CD4-positive, alpha-beta T cell treated with Interleukin-1 beta for 1 hour (primary cell): ENCODE results near the gene WNK1.
"Not testable (repeated sequence)": the region's sequence is repeated elsewhere in the genome, so short reads cannot be mapped to it uniquely, and the experiment has no call there.

ENCODE experiments used
- DNase-seq, 2 donors: peaks; one replicate each; pipeline ENCODE4 v3.0.0-alpha.2; 2020 to 2022

WNK1 gene

GRCh38 chr12:818733-819132, 66.4 kb downstream of the WNK1 start:
- DNase-seq = no peak

DNA sequence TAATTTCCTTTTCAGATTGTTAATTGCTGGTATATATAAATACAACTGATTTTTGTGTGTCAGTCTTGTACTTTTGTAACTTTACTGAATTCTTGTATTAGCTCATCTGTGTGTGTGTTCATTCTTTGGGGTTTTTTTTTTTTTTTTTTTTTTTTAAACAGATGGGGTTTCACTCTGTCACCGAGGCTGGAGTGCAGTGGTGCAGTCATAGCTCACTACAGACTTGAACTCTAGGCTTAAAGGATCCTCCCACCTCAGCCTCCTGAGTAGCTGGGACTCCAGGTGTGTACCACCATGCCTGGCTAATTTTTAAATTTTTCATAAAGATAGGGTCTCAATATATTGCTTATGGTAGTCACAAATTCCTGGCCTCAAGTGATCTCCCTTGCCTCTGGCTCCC, 68.0 kb downstream of the WNK1 start:
- no peak for DNase-seq

- DNase-seq = no peak
Measured at GRCh38 chr12:823028-823698, 70.8 kb downstream of the WNK1 start.

DNA sequence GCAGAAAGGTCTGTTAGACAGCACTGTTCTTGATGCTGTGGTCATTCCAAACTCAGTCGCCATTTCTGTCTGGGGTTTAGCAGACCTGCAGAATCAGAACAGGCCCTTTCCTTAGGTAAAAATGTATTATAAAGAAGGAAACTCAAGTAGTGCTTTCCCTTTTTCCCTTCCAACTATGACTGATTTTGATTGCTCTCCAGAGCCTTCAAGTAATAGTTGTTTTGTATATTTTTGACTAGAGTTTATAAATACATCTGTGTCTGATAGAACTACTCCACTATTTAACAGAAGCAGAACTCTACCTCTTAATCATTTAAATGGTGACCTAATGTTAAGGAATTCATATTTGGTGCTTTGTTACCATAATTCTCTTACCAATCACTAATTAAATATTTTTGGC, 74.0 kb downstream of the WNK1 start:
- DNase-seq = no peak

DNA sequence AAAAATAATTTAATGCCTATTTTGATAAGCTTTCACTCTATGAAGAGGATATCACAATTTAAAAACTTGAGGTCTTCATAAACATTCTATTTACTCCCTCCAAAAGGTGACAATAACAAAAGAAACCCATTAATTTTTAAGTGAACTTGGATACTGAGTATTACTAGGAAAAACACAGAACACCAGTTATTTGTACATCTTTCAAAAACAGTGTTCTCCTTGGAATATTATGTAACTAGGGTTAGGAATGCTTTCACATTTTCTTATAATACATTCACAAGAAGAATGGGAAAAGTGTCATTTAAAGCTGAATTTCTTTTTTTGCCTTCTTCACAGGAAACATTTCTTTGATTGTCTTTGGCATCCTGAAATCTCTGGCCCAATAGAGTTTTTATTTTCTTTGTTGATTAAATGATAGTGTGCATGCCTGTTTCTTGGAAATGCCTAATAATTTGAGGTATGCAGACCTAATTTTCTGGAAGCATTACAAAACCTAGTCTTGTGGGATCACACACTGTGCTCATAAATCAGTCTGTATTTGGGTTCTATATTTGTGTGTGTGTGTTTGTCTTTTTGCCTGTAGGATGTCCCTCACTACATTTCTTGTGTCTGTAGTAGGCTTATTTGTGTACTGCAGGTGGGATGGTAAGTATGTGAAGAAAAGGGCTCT, 76.5 kb downstream of the WNK1 start:
- DNase-seq = no peak

DNA sequence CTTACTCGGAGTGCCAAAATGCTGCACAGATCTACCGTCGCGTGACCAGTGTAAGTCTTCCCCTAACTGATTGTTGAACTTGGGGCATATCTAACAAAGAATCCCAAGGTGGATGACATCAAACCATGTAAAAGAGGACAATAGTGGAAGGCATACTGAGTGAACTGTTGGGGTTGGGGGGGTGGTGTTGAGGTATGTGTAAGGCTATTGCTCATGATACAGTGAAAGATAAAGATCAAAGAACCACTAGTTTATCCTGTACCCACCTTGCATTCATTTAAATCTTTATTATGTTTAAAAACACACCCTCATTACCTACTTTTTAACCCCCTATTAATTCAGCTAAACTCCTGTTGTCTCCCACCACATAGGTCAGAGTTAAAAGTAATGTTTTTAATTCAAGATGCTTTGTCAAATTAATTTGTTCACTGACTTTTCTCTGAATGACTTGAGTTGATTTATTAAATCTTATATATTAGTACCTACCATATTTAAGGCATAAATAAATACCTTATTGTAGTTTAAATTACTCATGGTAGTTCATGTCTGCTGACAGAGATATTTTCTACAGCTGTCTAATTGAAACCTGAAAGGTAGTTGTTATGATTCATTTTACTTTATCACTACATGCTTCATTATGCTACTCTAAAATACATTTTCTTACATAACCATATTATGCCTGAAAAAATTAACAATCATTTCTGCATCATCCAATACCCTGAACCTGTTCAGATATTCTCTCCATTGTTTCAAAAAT, 77.9 kb downstream of the WNK1 start:
- no peak for DNase-seq

DNA sequence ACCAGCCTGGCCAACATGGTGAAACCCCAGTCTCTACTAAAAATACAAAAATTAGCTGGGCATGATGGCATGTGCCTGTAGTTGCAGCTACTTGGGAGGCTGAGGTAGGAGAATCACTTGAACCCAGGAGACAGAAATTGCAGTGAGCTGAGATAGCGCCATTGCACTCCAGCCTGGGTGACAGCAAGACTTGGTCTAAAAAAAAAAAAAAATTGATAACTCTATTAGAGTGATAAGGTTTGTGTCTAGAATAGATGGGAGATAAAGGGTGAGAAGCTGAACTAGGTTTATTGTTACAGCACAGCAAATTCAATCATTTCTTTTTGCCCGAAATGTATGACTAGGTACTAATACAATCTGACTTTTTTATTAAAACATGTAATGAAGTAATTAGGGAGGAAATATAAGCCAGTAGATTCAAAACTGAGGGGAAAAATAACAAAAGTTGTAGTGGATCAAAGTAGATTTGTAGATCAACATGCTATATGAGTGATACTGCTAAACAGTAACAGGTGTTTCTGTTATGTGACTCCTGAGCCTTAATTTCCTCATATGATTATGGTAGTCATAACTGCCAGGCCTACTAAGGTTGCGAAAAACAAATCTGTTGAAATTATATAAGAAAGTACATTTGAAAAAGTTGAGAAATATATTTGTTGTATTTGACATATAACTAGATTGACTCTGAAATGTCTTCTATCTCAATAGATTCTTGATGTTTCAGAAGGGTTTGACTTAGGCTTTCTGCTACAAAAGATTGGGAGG, 83.6 kb downstream of the WNK1 start:
- DNase-seq = no peak

GRCh38 chr12:836952-837351, 84.6 kb downstream of the WNK1 start:
- DNase-seq = no peak

GRCh38 chr12:837548-837947, 85.2 kb downstream of the WNK1 start:
- no peak for DNase-seq

GRCh38 chr12:843609-844008, 91.2 kb downstream of the WNK1 start:
- DNase-seq = no peak

GRCh38 chr12:846421-846820, 94.0 kb downstream of the WNK1 start:
- DNase-seq = no peak

DNA sequence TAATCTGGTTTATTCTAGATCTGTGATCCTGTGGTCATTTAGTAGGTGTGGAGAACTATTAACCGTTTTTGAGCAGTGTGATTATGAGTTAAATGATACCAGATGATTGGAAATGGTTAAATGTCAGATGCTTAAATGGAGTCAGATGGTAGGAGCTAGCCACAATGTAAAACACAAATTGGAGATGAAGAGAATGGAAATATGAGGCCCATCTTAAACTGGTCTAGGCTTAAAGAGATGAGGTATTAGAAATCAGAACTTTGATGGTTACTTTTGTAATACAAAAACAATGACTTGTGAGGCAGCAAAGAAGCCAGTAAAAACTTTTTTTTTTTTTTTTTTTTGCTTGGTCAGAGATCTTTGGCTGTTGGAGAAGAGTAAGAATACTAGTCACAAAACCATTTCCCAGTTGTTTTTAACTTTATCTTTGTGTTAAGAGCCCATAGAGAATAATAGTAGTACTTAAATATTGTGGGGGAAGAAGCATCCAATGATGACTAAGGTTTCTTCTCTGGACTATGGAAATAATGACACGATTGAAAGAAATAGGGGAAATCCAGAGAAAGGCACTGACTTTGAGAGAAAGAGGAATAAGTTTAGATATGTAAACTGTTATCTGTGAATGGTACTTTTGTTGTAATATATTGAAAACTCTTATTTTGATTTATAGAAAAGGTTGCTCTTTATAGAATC, 95.9 kb downstream of the WNK1 start:
- no peak for DNase-seq

DNA sequence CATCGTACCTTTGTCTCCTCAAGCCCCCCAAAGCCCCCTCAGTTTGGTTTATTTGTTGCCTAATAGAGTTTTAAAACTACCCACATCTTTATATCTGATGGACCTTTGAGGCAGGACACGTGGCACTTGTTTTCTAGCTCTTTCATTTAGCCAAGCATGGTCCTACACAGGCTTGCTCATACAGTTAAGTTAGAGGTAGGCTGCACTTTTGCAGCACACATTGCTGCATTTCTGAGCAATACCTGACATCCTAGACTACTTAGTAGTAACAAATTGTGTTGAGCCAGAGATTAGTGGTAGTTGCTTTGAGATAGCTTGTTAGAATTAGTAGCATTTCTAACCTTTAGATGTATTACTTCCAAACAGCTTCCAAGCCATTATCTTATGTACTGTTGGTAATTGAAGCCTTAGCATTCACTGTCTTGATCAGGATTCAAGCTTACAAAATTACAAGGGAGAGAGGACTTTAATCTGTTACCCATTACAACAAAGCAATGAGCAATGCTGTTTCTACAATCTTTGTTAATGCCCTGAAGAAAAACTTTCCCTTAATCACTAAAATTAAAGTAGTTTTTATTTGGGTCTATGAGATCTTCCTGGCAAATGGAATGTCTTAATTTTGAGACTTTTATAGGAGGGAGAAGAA, 96.6 kb downstream of the WNK1 start:
- DNase-seq = no peak

DNA sequence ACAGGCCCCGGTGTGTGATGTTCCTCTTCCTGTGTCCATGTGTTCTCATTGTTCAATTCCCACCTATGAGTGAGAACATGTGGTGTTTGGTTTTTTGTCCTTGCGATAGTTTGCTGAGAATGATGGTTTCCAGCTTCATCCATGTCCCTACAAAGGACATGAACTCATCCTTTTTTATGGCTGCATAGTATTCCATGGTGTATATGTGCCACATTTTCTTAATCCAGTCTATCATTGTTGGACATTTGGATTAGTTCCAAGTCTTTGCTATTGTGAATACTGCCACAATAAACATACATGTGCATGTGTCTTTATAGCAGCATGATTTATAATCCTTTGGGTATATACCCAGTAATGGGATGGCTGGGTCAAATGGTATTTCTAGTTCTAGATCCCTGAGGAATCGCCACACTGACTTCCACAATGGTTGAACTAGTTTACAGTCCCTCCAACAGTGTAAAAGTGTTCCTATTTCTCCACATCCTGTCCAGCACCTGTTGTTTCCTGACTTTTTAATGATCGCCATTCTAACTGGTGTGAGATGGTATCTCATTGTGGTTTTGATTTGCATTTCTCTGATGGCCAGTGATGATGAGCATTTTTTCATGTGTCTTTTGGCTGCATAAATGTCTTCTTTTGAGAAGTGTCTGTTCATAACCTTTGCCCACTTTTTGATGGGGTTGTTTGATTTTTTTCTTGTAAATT, 97.5 kb downstream of the WNK1 start:
- not testable (repeated sequence) for DNase-seq

DNA sequence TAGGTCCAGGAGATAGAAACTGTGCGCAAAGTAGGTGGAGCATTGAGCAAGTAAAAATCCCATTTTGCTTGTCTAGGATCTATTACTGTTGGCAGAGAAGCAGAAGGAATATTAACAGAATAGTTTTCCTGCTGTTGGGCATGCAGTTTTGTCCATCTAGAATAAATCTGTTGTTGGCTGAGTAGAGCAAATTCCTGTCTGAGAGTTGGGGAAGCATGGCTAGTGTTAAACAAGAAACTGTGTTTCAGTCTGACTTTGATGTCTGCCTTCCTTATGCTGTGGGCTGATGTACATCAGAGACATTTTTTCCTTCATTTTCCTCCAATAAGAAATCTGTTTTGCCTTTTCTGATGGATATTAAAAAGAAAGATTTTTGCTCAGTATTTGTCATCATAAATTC, 99.0 kb downstream of the WNK1 start:
- no peak for DNase-seq

DNA sequence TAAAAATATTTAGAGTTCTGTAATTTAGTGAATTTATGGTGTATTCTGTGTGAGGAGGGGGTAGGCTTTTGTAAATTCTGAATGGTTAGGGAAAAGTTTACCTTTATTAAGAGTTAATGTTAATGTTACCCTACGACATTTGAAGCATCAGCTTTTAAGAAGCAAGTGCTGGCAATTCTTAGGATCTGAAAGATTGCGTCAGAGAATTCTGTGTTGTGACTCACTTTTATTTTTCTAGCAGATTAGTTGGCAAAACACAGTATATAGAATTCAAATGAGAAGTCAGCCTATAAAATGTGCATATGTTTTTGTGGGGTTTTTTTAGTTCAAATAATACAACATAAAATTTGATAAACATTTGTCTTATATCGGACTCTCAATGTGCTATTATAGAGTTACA, 99.5 kb downstream of the WNK1 start:
- no peak for DNase-seq

GRCh38 chr12:852864-853263, 100.5 kb downstream of the WNK1 start:
- DNase-seq = no peak

DNA sequence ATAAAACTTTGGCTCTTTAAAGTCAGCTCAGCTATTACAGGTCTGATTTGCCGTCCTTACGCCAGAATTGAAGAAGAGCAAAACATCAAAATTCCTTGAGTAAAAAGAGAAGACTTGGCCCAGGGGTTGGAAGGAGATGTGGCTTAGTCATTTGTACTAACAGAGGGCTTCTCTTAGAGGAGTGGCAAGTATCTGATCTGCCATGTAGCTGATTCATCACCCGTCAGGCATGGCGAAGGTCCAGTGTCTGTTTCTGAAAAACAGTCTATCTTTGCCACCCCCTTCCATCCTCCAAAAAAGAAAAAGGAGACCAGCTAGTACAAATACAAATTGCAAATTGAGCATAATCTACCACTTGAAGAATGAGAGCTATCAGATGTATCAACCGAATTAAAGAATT, 105.2 kb downstream of the WNK1 start:
- no peak for DNase-seq

DNA sequence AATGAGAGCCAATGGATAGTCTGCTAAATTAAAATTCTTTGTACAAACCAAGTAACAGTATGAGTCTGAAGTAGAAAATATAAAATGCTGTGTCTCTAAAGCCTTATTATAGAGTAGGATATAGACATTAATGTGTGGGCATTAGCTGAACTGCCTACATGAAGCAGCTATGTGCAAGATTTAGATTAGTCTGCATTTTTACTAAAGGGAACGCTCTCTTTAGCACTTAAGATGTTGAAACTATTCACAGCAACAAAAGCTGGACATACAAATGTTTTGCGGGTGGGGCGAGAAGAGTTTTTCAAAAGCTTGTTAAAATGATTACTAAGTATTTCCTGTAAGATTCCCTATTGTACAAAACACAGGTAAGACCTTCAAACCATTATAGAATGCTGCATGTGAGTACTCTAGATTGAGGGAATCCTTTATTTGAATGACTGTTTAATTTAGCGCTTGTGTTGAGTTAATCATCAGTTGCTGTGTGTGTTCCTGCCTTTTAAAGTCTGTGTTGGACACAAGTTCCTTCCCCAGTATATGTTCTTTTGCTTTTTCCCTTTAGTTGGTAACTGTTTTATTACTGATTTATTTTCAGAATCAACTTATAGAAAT, 110.0 kb downstream of the WNK1 start:
- DNase-seq = no peak

- no peak for DNase-seq
Measured at GRCh38 chr12:863285-863684, 110.9 kb downstream of the WNK1 start.

DNA sequence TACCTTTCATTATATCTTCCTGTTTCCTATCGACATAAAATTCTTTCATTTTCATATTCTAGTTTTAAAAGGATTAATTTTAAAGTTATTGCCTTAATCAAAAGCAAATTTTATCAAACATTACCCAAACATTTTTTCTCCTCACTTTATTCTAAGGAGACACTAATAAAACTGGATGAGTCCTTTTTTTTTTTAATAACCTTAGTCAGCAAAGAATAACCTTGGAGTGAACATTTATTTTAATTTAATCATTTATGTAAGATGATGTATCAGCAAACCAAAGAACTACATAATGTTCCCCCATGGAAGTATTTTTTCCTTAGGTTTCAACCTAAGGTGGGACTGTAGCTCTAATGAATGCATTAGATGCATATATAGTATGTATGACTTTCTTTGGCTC, 113.2 kb downstream of the WNK1 start:
- DNase-seq = no peak
